Skin of body (tissue), 2 donors: ENCODE results near the gene SLC43A3. TPM values are rescaled to one million over a fixed set of nuclear protein-coding genes. Genes with fewer than 3 reads are reported as not detected.

Experiments used
- DNase-seq: peaks from one replicate; lab custom pipeline; 2025; lab: John Stamatoyannopoulos, UW
- total RNA-seq: library from RNA; depleted of rRNA; stranded (reverse); fragments of >200 nt; gene quantifications from one replicate; pipeline ENCODE4 v1.2.3, GENCODE V29; 2014

SLC43A3 gene
- total RNA-seq, 1 donor from 2014 or later = 18.3 TPM

DNA sequence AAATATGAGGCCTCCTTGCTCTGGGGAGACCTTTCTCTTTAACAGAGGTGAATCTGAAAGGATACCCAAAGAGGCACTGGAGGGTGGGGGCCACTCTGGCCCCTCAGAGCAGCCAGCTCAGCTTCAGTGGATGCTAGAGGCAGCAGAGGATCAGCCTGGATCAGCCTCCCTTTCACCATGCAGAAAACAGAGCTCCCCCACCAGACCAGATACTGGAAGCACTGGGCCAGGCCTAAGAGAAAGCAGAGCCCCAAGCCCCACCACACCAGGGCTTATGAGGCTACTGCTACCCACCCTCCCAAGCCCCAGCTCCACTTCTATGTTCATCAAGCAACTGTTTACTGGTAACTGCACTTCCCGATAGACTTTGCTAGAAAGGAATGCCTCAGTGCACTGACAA lies 4.0 kb upstream of the SLC43A3 start:
- DNase-seq = no peak

DNA sequence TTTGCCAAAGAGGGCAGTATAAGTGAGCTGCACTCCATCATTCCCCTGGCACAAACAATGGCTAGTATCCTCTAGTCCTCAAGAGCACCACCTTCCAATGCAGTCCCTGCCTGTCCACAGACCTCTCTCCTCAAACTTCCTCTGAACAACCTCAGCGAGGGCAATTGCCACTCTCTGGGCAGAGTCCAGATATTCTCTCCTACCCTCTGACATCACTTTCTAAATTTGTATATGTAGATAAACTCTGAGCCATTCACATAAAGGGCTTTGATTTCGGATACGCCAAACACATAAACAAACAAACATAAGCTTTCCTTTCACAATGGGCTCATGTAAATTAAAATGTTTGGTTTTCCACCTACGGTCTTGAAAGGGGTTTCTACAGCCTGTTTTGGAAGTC lies 3.0 kb upstream of the SLC43A3 start:
- no peak for DNase-seq

DNA sequence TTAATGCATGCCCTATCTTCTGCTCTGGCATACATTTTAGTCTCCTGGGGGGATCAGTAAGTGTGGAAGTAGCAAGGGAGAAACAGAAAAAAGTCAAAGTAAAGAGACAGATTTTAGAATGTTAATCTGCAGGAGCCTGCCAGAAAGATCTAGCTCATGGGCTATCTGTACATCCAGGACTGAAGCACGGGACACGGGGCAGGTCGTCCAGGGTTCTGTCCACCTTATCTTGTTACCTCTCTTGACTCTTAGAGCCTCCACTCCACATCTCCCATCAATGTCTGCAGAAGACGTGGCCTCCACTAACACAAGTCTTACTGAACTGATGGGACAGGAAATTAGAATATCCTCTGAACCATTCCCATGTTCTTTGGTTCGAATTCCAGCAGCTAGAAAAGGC lies 1.7 kb upstream of the SLC43A3 start:
- no peak for DNase-seq

DNA sequence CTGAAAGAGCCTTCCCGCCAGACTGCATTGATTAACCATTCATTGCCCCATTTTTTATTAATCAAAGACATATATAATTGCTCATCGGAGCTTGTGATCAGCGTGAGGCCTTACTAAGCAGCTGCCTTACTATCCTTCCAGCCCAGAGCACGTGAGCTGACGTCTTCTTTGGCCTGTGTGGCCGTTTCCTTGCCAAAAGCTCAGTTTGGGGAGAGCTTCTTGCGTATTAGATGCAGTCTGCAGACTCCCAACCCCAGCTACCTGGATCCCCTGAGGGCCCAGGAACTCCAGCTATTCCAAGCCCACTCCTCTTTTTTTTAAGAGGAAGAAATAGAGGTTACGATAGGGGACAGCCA lies 784 bp upstream of the SLC43A3 start:
- DNase-seq = peak; percentile 75

DNA sequence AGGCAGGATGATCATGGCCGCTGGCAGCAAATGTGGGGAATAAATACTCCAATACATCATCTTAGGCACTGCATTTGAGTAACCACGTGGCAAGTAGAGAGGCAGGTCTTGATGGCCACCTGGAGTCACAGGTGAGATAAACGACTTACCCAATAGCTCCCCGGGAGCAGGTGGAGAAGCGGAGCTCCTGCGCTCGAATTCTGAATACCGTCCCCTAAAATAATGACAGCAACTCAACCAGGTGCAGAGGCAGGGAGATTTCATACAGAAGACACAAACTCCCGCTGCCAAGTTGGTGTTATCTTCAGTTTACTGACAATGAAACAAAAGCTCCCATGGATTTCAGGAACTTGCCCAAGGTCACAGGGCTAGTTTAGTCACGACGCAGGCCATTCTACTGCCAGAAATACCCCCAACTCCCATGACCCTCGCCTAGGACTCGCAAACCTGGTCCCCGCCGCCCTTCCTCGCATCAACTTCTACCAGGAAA lies 437 bp downstream of the SLC43A3 start:
- no peak for DNase-seq

DNA sequence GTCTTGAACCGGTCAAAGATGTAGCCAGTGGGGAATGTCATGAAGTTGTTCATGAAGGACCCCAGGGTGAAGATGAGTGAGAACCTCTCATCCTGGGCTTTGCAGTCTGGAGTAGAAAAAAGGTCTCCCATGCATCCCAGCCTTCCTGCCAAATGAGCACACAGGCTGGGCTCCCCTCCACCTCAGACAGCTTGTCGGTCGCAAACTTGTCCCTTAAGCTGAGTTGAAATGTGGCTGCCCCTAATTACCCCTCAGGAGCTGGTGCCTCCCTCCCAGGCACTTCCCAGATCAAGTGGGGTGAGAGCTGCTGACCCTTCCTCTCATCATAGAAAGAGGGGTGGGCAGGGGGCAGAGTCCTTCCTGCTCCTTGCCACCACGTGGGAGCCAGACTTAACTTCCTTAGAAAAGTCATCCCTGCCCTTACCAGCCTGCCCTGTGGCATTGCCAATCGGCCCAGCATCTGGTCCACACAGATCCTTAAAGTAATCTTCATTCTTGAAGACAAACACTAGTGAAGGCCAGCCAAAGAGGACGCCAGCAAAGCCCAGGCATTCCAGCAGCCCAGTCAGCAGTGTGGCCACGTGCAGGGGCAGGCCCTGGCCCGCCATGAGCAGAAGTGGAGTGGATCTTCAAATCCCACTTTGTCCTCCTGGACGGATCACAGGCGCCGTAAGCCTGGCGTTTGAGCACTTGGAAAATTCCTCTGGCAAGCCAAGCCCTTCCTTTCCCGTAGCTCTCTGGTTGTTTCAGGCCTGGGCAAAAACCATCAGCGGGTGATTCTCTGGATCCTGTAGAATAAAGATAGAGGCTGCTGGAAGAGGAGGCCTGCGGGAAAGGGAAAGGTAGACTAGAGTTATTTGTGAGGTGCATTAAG lies 1.1 kb downstream of the SLC43A3 start:
- no peak for DNase-seq

DNA sequence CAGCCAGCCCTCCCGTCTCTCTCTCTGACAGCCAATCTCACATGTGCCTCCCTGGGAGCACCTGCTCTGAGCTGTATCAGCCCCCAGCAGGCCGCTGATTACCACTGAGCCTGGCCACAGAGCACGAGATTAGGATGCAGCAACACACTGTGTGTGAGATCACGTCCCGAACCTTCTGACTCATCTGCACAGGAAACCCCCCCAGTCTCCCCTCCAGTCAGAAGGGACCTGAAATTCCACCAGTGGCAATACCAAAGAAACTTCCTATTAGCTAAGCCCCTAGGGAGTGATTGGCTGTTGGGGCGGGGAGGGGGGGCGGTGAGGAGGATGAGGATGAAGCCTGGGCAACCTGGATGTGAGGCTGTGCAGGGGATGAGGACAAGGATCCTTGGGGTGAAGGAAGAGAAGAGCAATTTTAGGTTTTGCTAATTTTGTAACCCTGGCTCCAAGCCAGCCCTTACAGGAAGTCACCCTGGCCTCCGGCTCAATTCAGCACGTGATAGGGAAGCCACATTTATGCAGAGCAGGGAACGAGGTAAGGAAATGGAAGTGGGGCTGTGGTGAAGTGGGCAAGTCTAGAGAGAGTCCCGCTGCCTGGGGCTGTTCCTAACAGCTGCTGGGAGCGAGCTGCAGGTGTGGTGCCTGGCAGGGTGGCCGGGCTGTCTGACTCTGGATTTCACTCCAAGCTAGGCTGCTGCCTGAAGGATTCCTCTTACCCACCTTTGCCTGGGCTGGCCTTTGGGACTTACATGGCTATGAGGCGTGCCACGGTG lies 1.9 kb downstream of the SLC43A3 start:
- DNase-seq = peak; percentile 55

DNA sequence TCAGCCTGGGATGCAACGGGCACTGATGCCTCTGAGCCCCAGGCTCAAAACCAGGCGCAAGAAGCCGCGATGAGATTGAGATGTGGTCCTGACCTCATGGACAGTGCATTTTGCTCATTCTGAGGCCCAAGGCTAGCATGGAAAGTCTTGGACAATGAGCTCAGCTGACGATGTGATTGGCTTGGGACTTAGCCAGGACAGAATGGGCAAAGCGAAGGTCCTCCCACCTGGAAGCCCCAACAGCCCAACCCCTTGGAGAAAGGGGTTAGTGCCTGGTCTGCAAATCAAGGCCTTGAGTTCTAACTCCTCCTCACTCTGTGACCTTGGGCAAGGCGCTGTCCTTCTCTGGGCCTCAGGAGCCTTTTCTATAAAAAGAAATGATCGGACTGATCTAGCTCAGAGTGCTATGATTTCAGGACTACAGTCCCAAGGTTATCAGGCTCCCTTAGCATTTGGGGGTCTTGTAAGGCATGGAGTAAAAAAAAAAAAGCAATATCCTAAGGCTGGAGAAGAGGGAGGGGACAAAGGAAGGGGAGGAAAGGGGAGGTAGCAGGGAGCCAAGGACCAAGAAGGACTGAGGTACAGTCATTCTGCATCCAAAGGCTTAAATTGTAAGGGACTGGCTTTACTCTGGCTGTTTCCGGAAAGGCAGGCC lies 2.7 kb downstream of the SLC43A3 start:
- DNase-seq = no peak

DNA sequence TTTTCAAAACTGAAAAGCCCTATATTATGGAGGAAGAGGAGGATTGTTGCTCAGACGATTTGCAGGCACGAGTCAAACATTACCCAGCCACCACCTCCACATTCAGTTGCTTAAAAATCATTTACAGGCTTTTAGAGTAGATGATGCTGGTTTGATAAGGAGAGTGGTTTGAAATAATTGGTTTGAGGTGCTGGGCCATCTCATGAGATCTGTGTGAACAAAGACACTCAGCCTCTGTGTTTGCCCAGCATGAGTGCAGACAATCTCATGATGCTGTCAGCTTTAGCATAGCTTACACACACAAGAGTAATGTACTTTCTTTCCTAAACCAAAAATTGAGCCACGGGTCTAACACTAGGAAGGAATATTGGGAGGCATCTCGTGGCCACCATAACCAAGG lies 4.3 kb downstream of the SLC43A3 start:
- no peak for DNase-seq

DNA sequence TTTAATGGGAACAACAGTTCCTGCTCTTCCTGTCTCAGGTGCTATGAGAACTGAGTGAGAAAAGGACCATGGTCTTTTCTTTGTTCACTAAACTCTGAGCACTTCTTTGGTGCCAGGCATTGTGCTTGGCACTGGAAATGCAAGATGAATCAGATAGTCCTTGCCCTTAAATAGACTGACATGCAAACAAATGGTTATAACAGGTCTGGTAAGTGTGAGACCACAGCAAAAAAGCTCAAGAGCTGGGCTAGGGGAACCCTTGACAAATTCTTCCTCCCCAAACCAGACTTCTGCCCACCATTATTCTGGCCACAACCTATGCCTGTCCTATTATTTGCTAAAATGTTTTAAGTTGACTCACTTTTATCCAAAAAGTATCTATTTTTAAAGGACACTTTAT lies 5.1 kb downstream of the SLC43A3 start:
- DNase-seq = no peak

DNA sequence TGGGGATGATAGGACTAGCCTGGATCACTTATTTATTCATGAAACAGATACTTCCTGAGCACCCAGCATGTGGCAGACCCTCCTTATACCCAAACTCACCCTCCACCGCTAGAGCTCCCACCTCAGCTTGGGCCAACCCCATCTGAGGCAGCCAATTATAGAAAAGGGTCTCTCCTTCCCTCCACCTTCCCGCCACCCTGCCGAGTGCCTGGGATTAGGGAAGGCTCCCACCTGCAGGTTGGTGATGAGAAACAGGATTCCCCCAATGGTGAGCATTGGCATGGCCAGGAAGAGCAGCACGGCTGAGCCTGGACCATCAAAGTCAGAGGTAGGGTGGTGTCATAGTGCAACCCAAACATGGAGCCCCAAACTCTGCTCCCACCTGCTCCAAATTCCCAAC lies 5.9 kb downstream of the SLC43A3 start:
- no peak for DNase-seq

DNA sequence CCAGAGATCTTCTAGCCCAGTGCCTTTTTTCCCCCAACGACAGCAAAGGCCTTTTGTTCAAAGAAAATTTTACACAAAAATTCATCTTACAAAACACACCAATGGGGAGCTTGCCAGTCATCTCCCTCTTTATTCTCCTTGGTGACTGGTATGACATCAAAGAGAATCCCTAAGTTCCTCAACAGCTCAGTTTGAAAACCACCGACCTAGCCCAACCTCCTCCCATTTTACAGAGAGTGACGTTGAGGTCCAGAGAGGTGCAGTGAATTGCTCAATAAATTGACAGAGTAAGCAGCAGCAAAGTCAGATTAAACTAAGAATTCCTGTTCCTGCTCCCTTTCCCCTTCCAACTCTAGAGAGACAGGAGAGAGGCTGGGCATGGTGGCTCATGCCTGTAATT lies 7.8 kb downstream of the SLC43A3 start:
- no peak for DNase-seq

DNA sequence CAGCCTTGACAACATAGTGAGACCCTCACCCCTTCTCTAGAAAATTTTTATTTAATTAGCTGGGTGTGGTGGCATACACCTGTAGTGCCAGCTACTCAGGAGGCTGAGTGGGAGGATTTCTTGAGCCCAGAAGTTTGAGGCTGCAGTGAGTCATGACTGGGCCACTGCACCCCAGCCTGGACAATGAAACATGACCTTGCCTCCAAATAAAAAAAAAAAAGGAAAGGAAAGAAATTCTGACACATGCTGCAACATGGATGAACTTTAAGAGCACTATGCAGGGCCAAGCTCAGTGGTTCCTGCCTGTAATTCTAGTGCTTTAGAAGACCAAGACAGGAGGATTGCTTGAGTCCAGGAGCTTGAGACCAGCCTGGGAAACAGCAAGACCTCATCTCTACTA lies 8.8 kb downstream of the SLC43A3 start:
- DNase-seq = no peak

DNA sequence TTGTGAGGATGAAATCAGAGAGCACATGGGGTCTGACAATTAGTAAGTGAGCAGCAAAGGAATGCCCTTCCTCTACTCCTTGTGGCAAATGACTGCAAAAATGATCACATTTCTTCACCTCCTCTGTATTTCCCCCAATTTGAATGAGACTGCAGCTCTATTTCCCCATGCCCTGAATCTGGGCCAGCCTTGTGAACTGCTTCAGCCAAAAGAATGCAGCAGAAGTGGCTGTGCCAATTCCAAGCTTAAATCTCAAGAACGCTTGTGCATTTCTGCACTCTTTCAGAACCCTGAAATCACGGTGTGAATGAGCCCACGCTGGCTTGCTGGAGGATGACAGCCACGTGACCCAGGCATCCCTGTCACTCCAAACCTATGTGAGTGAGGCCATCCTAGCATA lies 9.9 kb downstream of the SLC43A3 start:
- DNase-seq = no peak

DNA sequence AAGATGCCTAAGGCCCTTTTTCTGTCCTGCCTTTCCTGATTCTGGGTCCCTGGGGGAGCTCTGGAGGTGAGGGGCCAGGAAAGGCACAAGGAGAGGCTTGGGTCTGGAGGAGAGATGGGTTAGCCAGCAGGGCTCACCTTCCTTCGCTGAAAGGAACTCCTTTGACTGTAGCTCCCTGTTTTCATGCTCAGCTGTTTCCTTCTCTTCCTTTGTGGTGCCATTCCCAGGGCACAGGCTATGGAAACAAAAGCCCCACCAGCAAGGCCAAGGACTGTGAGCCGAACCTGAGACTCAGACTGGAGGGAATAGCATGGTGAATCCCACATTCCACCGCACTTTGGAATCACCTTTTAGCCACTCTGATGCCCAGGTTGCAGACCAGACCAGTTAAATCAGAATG lies 10.5 kb downstream of the SLC43A3 start:
- no peak for DNase-seq

DNA sequence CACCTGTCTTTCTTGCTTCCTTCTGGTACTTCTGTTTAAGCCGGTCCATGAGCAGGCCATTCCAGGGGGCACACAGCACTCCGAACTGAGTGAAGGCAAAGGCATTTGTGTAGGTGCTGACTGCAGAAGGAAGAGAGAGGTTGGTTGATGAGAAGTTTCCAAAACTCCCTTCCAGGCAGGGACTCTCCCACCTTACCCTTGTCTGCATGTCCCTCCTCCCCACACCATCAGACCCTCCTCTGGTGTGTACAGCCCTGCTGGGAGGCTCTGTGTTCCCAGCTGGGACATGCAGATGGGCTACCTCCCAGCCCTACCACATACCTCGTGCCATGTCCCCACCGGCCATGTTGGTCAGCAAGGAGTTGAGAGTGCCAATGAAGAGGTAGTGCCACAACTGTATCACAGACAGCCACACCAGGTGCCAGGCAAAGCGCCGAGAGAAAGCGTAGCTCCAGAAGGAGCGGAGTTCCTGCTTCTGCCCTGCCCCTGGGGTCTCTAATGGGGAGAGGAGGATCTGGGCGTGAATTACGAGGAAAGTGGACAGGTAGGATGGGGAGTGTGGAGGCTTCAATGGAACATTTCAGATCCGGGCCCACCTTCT lies 12.2 kb downstream of the SLC43A3 start:
- DNase-seq = no peak

DNA sequence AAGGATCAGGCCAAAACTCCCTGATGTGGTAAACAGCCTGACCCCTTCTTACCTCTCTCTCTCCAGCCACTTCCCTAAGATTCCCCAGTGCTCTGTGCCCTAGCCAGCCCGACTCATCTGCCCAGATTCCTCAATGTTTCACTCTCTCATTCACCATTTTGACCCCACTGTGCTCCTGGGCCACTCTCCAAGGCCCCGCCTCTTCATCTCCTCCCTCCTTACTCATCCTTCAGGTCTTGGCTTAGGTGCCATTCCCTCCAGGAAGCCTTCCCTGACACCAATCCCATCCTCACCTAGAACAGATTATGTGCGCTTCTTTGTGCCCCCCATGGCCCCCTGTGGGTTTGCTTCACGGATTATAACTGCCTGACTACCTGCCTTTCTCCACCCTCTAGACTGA lies 13.2 kb downstream of the SLC43A3 start:
- no peak for DNase-seq

DNA sequence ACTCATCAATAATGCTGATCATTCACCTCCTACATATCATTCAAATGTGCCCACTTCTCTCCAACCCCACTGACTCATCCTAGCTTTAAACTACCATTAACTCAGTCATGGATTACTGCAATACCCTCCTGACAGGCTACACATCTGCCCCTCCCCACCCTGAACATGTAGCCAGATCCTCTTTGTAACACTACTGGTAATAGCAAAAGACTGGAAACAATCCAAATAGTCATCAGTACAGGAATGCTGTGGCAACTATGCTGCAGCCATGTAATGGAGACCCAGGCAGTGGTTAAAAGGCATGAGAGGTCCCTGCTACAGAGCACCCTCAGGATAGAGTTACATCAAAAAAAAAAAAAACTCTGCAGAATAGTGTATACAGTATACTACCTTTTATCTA lies 16.6 kb downstream of the SLC43A3 start:
- no peak for DNase-seq

DNA sequence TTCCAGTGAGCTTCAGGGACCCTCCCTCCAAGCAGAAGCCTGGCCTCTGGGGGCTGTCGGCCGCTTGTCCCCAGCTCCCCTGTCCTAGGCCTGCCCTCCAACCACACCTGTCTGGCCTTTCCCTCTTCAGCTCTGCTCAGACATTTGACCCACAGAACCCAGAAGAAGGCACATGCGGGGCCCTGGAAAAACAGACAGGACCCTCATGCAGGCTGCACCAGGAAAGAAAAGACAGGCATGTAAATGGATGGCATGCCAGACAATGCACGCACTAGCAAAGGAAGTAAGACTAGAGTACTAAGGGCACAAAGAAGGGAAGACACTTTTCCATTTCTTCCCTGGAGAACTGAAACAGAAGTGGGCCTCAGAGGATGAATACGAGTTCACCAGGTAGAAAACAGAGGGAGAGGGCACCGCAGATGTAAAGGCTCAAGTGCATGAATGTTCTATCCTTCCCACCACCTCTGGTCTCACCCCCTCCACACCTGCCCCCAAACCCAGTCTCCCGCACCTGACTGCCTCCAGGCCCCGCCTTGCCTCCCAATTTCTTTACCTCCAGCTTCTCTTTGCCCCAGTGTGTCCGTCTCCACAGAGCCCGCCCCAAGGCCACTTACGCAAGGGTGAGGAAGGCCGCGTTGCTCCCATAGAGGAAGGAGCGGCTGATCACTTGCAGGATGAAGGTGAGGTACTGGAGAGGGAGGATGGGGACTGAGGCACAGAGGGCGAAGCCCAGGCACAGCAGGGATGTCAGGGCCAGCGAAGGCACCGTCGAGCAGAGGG lies 17.4 kb downstream of the SLC43A3 start:
- DNase-seq = no peak

DNA sequence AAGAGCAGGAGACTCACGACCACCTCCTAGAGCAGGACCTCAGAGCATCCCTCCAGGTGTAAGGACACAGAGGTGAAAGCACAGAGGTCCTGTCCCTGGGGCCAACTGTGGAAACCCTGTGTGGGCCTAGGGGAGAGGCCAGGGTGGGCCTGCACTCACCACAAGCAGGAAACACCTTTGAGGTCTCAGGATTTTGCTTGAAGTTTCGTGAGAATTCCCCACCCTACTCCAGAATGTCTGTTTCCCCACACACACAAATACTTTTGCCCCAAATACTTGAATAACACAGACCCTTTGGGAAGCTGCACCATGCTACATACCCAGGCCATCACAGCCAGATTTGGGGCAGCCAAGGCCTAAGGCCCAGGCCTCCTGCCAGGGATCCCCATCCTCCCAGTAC lies 18.1 kb downstream of the SLC43A3 start:
- no peak for DNase-seq

DNA sequence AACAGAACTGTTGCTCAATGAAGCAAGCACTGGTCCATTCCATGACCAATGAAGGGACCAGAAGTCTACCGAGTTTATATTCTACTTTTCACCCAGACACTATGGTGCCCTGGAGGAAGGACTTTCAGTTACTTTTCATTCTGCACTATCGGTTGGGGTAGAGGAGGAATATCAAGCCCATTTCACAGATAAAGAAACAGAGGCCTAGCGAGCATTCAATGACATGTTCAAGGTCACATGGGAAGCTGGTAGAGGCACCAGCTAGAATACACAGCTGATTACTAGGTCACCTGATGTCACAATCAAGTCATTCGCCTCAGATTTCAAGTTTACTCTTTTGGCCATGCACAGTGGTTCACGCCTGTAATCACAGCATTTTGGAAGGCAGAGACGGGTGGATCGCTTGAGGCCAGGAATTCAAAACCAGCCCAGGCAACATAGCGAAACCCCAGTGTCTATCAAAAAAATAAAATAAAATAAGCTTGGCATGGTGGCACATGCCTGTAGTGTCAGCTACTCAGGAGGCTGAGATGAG lies 18.9 kb downstream of the SLC43A3 start:
- no peak for DNase-seq
